ENCODE measurements around the gene PLEK2. TPM values are rescaled to one million over a fixed set of nuclear protein-coding genes. Genes with fewer than 3 reads are reported as not detected.
A peak's percentile ranks its signal among the peaks of the same experiment; 100 is the strongest.
"Not testable (repeated sequence)": the region's sequence is repeated elsewhere in the genome, so short reads cannot be mapped to it uniquely, and the experiment has no call there.

The PLEK2 gene
- total RNA-seq, result 1.4 TPM in 2 replicates

DNA sequence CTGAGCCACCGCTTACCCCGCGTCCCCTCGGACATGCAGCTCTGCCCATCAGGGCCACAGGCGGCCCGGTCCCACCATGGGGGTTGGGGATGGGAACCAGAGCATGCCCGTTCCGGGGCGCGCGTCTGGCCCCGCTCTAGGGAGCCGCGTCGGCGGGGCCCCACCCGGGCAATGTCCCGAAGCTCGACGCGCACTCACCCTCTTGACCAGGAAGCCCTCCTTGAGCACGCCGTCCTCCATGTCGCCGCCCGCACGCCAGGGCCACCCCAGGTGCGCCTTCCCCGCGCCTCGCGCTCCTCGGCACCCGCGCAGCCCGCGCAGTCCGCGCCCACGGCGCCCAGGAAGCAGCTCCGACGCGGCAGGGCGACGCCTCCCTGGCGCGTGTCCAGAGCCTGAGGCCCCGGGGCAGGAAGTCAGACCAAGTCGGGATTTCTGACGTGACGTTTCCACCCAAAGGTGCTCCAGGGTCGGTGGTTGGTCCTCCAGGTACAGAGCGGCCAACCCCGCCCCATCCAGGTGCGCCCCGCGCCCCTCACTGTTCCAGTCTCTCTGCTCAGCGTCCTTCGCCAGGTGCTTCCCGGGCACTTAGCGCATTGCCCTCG, at the start of gene PLEK2:
TSS of gene PLEK2 (minus strand) at position 346 of the 602 bp plus-strand sequence. CDS start at position 240, 106 bp downstream.
- peak; percentile 13 for DNase-seq

GRCh38 chr14:67461341-67461985, 49.5 kb upstream of the PLEK2 start:
- peak; percentile 24 for DNase-seq

- no peak for DNase-seq
These were observed 47.4 kb upstream of the PLEK2 start for GRCh38 chr14:67459336-67459735.

- no peak for DNase-seq
These were observed 45.8 kb upstream of the PLEK2 start for GRCh38 chr14:67457782-67458181.

DNA sequence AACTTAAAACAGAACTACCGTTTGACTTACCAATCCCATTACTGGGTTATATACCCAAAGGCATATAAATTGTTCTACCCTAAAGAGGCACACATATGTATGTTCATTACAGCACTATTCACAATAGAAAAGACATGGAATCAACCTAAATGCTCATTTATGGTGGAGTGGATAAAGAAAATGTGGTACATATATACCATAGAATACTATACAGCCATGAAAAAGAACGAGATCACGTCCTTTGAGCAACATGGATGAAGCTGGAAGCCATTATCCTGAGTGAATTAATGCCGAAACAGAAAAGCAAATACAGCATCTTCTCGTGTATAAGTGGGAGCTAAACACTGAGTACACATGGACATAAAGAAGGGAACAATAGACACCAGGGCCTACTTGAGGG, 44.8 kb upstream of the PLEK2 start:
- DNase-seq, result no peak

DNA sequence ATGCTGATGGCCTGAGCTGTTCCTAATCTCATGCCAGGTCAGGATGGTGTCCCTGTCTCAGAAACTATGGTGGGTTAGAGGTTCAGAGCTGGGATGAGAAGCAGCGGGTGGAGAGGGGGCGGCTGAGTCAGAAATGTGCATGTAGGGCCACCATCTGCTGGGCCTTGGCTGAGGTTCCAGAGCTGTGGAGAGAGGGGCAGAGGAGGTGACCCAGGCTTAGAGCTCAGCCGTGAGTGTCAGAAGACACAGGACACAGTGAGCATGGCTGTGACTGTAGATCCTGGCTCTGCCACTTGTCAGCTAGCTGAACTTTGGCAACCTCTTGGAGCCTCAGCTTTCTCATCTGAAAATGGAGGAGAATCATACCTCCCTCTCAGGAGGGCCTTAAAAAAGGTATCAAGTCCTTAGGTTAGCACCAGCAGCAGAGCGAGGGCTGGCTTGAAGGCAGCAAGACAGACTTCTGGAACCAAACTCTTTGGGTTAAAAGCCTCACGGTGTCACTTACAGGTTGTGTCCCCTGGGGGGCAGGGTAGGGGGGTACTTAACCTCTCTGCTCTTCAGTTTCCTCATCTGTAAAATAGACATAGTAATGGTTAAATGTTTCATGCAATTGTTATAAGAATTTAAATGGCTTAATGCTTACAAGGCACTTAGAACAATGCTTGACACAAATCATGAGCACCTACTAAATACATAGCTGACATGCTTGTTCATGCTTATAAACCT, 41.8 kb upstream of the PLEK2 start:
- DNase-seq, result no peak

- not testable (repeated sequence) for DNase-seq
These were observed 39.7 kb upstream of the PLEK2 start for GRCh38 chr14:67451667-67452066.

GRCh38 chr14:67449096-67449495, 37.1 kb upstream of the PLEK2 start:
- no peak for DNase-seq

DNA sequence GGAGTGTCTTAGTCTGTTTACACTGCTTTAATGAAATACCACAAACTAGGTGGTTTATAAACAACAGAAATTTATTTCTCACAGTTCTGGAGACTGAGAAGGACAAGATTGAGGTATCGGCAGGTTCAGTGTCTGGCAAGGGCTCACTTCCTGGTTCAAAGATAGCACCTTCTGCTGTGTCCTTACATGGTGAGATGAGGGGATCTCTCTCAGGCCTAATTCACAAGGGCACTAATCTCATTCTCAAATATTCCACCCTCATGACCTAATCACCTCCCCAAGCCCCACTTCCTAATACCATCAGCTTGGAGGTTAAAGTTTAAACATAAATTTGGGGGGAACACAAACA, 35.0 kb upstream of the PLEK2 start:
- no peak for DNase-seq

DNA sequence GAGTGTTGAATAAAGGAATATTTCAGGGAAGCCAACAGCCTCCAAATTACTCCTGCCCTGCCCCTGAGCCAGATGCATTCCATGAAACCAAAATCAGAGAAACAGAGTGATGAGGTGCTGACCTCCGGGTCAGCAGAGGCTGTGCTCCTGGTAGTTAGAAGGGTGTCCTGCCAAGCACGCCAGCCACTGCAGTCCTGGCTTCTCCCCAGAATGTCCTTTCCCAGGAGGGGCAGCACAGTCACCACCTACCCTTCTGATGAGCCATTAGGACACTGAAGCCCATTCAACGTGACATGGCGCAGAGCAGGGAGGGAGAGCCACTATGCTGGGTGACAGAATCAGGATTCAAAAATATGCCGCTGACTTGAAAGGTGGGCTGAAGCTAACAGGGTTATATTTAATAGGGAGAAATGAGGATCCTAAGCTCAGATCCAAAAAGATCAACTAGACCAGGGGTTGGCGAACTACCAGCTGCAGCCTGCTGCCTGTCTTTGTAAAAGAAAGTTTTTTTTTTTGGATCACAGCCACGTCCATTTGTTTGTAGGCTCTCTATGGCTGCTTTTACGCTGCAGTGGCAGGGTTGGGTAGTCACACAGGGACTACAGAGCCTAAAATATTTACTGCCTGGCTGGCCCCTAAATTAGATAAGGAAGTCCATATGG, 34.5 kb upstream of the PLEK2 start:
- no peak for DNase-seq

GRCh38 chr14:67444395-67444794, 32.4 kb upstream of the PLEK2 start:
- DNase-seq, result peak; percentile 8

GRCh38 chr14:67442139-67442906, 30.4 kb upstream of the PLEK2 start:
- no peak for DNase-seq

DNA sequence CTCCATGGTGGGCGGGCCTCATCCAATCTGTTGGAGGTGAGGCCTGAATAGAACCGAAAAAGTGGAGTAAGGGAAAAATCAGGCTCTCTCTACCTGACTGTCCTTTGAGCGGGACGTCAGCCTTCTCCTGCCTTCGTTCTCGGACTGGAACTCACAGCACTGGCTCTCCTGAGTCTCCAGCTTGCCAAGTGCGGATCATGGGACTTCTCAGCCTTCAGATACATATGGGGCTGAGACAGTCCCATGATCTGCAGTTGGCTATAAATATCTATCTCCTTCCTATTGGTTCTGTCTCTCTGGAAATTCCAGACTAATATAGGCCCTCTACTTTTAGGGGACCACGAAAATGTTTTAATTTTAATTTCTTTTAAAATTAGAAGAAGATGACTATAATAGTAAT, 29.7 kb upstream of the PLEK2 start:
- no peak for DNase-seq

- no peak for DNase-seq
These were observed 29.3 kb upstream of the PLEK2 start for GRCh38 chr14:67441256-67441655.

DNA sequence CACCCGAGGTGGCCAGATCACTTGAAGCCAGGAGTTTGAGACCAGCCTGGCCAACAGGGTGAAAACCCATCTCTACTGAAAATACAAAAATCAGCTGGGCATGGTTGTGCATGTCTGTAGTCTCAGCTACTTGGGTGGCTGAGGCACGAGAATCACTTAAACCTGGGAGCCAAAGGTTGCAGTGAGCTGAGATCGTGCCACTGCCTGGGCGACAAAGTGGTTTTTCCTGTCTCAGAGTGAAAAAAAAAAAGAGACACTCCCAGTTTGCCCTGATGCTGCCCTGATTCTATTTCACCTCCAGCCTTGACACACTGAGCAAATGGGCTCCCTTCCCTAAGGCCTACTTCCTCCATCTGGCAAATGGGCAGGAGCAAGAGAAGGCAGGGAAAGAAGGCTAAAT, 28.5 kb upstream of the PLEK2 start:
- no peak for DNase-seq

- no peak for DNase-seq
These were observed 27.0 kb upstream of the PLEK2 start for GRCh38 chr14:67438969-67439368.

DNA sequence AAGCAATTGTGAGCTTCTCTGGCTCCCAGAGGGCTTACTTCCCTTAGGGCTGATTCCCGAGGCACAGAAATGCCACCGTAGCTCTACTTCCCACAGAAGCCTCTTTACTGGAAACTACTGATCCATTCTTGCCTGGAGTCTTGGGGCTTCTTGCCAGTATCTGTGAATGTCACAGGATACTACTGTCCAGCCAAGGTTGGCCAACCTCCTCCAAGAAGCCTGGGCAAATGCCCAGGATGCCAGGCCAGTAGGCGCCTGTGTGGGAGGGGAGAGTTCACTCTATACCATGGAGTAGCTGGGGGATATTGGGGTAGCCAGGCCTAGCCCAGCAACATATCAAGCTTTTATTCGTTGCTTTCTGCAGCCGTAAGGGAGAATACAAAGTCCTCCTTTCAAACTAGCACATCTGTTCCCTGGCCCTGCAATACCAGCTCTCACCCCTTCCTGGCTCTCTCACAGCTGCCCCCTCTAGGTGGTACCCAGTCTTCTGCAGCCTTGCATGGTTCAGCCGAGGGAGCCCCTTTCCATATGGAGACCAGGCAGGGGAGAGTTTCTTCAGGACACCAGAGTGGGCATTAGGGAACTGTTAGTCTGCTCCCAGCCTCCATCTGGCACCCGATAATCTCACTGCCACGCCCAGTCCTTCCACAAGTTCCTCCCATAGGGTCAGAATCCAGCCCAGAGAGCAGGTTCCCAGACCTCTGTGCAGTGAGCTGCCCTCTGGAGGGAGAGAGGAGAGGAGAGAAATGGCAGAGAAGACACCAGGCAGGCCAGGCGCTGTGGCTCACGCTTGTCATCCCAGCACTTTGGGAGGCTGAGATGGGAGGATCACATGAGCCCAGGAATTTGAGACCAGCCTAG, 24.3 kb upstream of the PLEK2 start:
- no peak for DNase-seq

DNA sequence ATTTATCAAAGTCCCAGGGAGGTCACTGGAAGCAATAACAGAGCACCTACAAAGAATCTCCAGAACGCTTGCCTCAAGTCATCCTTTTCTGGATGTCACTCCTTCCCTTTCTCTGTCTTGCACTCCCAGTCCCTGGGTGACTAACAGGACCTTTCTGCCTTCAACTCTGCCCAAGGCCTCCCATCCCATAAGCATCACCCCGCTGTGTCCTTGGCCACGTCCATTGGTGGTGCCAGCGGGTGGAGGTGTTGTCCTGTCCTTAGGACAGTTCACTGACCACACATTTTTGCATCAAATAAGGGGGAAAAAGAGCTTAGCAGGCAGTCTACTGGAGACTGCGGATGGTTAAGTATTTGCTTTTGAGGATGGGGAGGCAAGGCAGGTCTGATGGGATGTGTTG, 23.6 kb upstream of the PLEK2 start:
- no peak for DNase-seq

DNA sequence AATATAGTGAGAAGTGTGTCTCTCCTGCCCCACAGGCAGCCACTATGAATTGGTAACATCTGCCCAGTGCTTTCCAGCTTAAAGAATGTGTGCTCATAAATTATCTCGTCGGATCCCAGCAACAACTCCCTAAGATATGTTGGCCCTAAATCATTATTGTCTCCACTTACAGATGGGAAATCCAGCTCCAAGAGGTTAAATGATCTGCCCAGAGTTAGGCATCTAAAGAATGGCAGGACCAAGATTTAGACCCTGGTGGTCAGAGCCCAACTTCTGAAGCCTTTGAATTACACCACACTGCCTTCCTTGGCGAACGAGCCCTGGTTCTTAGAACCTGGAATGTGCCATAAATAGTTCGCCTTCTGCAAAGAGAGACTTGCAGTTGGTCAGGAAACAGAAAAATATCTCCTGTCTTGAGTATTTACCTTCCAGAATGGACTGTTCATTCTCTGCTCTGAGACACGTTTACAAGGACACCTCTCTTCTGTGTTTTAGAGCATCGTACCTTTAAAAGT, 20.1 kb upstream of the PLEK2 start:
- no peak for DNase-seq

DNA sequence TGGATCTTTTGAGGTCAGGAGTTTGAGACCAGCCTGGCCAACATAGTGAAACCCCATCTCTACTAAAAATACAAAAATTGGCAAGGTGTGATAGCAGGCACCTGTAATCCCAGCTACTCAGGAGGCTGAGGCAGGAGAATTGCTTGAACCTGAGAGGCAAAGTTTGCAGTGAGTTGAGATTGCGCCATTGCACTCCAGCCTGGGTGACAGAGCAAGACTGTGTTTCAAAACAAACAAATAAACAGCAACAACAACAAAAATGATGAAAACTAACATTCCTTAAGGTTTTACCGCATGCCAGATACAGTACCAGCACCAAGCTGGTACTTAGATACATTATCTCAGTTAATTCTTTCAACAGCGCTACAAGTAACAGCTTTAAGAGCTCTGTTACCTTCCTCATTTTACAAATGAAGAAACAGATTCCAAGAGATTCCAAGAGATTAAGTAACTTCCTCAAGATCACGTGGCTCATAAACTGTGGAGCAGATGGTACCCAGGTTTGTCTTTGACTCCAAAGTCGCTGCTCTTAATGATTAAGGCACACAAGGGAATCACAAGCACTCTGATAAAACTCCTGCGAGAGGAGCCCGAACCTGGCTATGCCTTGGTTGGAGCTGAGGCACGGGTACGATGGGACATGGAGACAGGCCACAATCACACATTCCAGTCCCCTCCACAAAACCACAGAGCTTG, 17.7 kb upstream of the PLEK2 start:
- DNase-seq, result no peak

DNA sequence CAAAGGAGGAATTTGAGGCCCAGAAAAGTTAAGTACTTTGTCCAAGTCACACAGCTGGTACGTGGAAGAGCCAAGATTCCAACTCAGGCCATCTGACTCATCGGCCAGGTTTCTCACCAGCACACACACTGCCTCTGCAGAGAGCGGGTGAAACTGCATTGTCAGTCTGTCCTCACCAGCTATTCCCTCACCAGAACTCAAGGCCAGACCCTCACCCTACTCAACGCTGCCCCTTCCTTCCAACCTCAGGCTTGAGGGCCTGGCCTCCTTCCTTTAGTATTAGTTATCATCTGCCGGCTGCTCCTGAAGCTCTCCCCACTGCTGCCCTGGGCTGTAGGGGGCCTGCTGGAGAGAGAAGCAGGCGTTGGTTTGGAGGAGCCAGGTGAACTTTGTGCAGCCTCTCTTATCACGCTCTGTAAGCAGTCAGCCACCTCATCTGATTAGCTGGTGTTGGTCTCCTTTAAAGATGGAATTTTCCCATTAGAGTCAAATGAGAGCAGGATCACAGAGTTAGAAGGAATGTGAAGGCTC, 16.6 kb upstream of the PLEK2 start:
- DNase-seq, result peak; percentile 15

Measured in dermis blood vessel endothelial cell (primary cell).